Muscle layer of duodenum (tissue), 2 donors: ENCODE results near the gene NCAPD2.

ENCODE experiments used
- H3K27ac ChIP-seq: one replicate; pipeline ENCODE4 v1.7.0; 2013; ENCODE audit warnings: mild to moderate bottlenecking, low read length
- H3K27me3 ChIP-seq: one replicate; pipeline ENCODE4 v1.7.0; 2013; ENCODE audit warnings: low read depth, mild to moderate bottlenecking, control low read depth, low read length
- H3K36me3 ChIP-seq, 2 donors: one replicate each; pipeline ENCODE4 v1.7.0; 2013; ENCODE audit warnings: low read length in 2 of 2, control low read depth in 1 of 2, mild to moderate bottlenecking in 1 of 2; ENCODE audit not compliant: insufficient read depth in 2 of 2, control insufficient read depth in 1 of 2
- H3K4me1 ChIP-seq, 2 donors: one replicate each; pipeline ENCODE4 v1.7.0; 2013; ENCODE audit warnings: low read length in 2 of 2, mild to moderate bottlenecking in 2 of 2, control low read depth in 1 of 2, moderate library complexity in 1 of 2; ENCODE audit not compliant: insufficient read depth in 2 of 2, control insufficient read depth in 1 of 2
- H3K4me3 ChIP-seq, 2 donors: one replicate each; pipeline ENCODE4 v1.7.0; 2013; ENCODE audit warnings: low read length in 2 of 2, low read depth in 1 of 2, mild to moderate bottlenecking in 1 of 2
- H3K9me3 ChIP-seq, 2 donors: one replicate each; pipeline ENCODE4 v1.7.0; 2013; ENCODE audit warnings: low read length in 2 of 2, control low read depth in 1 of 2, mild to moderate bottlenecking in 1 of 2; ENCODE audit not compliant: control insufficient read depth in 1 of 2
- donor health status: healthy.

NCAPD2 gene

GRCh38 chr12:6457220-6457945 lies 36.5 kb upstream of the NCAPD2 start:
- Histone ChIP-seq H3K4me3 (no peak overlapping the region), H3K36me3 (peaks cover 59 to 60% of the 10 kb centered on the region in 2 donors), H3K4me1 (peaks cover 7 to 26% of the 10 kb centered on the region in 2 donors), H3K27ac (no peak overlapping the region), H3K9me3 (no peaks in the 10 kb centered on the region), H3K27me3 (no peaks in the 10 kb centered on the region)

- Histone ChIP-seq H3K4me1 (peaks cover under 1 to 16% of the 10 kb centered on the region in 2 donors), H3K9me3 (no peaks in the 10 kb centered on the region), H3K4me3 (no peak overlapping the region), H3K27ac (no peak overlapping the region), H3K27me3 (no peaks in the 10 kb centered on the region), H3K36me3 (peaks cover 69% of the 10 kb centered on the region in 2 donors)
These were observed 35.5 kb upstream of the NCAPD2 start for GRCh38 chr12:6458281-6459003.

GRCh38 chr12:6459004-6459337 lies 34.9 kb upstream of the NCAPD2 start:
- H3K27ac ChIP-seq, result no peak overlapping the region
- H3K4me3 ChIP-seq, result no peak overlapping the region
- H3K9me3 ChIP-seq, result no peaks in the 10 kb centered on the region
- H3K27me3 ChIP-seq, result no peaks in the 10 kb centered on the region
- peaks cover 72 to 73% of the 10 kb centered on the region in 2 donors for H3K36me3 ChIP-seq
- peaks cover 0 to 15% of the 10 kb centered on the region in 2 donors for H3K4me1 ChIP-seq

- H3K27ac ChIP-seq, result peak overlapping the region; percentile 50
- H3K4me1 ChIP-seq, result peaks cover 0 to 15% of the 10 kb centered on the region in 2 donors
- peaks cover 68 to 79% of the 10 kb centered on the region in 2 donors for H3K36me3 ChIP-seq
- H3K4me3 ChIP-seq, result no peak overlapping the region
- H3K27me3 ChIP-seq, result no peaks in the 10 kb centered on the region
- no peaks in the 10 kb centered on the region for H3K9me3 ChIP-seq
These were observed 33.0 kb upstream of the NCAPD2 start for GRCh38 chr12:6460751-6461371.

GRCh38 chr12:6461401-6462233 lies 32.3 kb upstream of the NCAPD2 start:
- H3K27me3 ChIP-seq, result no peaks in the 10 kb centered on the region
- H3K4me3 ChIP-seq, result no peak overlapping the region
- no peaks in the 10 kb centered on the region for H3K9me3 ChIP-seq
- H3K36me3 ChIP-seq, result peaks cover 68 to 83% of the 10 kb centered on the region in 2 donors
- H3K27ac ChIP-seq, result peak overlapping the region; percentile 50
- peaks cover 0 to 15% of the 10 kb centered on the region in 2 donors for H3K4me1 ChIP-seq

- peaks cover 61 to 76% of the 10 kb centered on the region in 2 donors for H3K36me3 ChIP-seq
- H3K9me3 ChIP-seq, result no peaks in the 10 kb centered on the region
- no peak overlapping the region for H3K4me3 ChIP-seq
- peak overlapping the region; percentile 50 for H3K27ac ChIP-seq
- no peaks in the 10 kb centered on the region for H3K27me3 ChIP-seq
- H3K4me1 ChIP-seq, result peaks cover 0 to 15% of the 10 kb centered on the region in 2 donors
These were observed 31.5 kb upstream of the NCAPD2 start for GRCh38 chr12:6462234-6462995.

- Histone ChIP-seq H3K27ac (no peak overlapping the region), H3K4me1 (peaks cover 0 to 20% of the 10 kb centered on the region in 2 donors), H3K27me3 (no peaks in the 10 kb centered on the region), H3K4me3 (no peak overlapping the region), H3K9me3 (no peaks in the 10 kb centered on the region), H3K36me3 (peaks cover 56 to 71% of the 10 kb centered on the region in 2 donors)
These were observed 30.7 kb upstream of the NCAPD2 start for GRCh38 chr12:6463216-6463615.

GRCh38 chr12:6463858-6464257 lies 30.0 kb upstream of the NCAPD2 start:
- peaks cover 2 to 27% of the 10 kb centered on the region in 2 donors for H3K4me1 ChIP-seq
- no peaks in the 10 kb centered on the region for H3K9me3 ChIP-seq
- peaks cover 51 to 64% of the 10 kb centered on the region in 2 donors for H3K36me3 ChIP-seq
- peak overlapping the region; percentile 11 for H3K27ac ChIP-seq
- no peak overlapping the region for H3K4me3 ChIP-seq
- no peaks in the 10 kb centered on the region for H3K27me3 ChIP-seq

GRCh38 chr12:6464531-6464930 lies 29.4 kb upstream of the NCAPD2 start:
- H3K9me3 ChIP-seq, result no peaks in the 10 kb centered on the region
- H3K4me1 ChIP-seq, result peaks cover 9 to 34% of the 10 kb centered on the region in 2 donors
- no peak overlapping the region for H3K27ac ChIP-seq
- no peak overlapping the region for H3K4me3 ChIP-seq
- H3K27me3 ChIP-seq, result no peaks in the 10 kb centered on the region
- peaks cover 45 to 59% of the 10 kb centered on the region in 2 donors for H3K36me3 ChIP-seq

GRCh38 chr12:6465467-6466183 lies 28.3 kb upstream of the NCAPD2 start:
- no peak overlapping the region for H3K27ac ChIP-seq
- no peak overlapping the region for H3K4me3 ChIP-seq
- H3K36me3 ChIP-seq, result peaks cover 41 to 51% of the 10 kb centered on the region in 2 donors
- H3K27me3 ChIP-seq, result no peaks in the 10 kb centered on the region
- no peaks in the 10 kb centered on the region for H3K9me3 ChIP-seq
- peaks cover 10 to 35% of the 10 kb centered on the region in 2 donors for H3K4me1 ChIP-seq
